GM21528 (cell line): ENCODE measurements around the gene E2F2.

ENCODE experiments used
- ATAC-seq: cut with Tn5 transposase; IDR thresholded peaks from one replicate; pipeline ENCODE4 v1.9.1; 2021; ENCODE audit warnings: mild to moderate bottlenecking, moderate library complexity; ENCODE audit not compliant: unreplicated experiment, low FRiP score

Gene E2F2

DNA sequence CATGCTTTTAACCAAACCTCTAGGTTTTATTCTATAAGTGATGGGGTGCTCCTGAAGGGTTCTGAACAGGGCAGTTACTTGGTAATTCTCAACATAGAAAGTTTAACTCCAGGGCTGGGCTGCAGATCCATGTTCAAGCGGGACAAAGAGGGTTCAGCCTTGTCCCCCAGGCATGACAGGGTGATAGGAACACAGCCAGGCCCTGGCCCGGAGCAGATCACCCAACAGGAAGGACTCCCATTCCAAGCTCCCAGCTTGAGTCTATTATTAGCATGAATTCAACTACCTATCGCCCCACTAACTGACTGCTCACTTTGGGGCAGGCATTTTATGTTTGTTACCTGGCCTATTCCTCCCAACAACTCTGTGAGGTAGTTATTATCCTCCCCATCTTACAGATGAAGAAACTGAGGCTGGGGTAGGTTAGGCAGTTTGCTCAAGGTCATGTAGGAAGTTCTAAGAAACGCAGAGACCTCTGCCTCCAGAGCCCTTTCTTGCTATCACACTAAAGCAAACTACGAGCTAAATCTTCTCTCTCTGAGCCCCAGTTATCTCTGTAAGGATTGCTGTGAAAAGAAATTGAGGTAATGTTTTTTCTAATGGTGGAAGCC is 61.6 kb downstream of the E2F2 start:
- ATAC-seq: no peak

DNA sequence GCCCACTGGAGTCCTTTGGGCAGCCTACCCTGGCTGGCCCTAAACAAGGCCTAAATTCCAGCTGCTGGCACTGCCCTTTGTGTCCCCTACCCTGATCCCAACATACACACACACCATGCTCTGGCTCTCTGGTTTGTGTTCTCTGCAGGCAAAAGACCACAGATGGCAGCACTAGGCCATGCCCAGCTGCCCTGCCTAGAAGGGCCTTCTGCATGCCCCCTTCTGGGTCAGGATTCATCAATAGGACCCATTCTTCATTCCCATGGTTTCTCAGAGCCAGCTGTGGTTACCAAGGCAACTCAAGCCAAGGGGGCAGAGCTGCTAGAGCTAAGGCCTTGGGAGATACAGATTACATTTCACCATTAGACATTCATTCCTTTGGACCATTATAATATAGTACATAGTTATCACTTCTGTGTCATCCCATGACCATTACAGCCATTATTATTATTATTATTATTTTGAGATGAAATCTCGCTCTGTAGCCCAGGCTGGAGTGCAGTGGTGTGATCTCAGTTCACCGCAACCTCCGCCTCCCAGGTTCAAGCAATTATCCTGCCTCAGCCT is 64.5 kb downstream of the E2F2 start:
- ATAC-seq: no peak

GRCh38 chr1:23463286-23463685 is 67.7 kb downstream of the E2F2 start:
- ATAC-seq: no peak

GRCh38 chr1:23462766-23463165 is 68.3 kb downstream of the E2F2 start:
- ATAC-seq: no peak

- no peak for ATAC-seq
These were observed 70.0 kb downstream of the E2F2 start for GRCh38 chr1:23461050-23461449.

DNA sequence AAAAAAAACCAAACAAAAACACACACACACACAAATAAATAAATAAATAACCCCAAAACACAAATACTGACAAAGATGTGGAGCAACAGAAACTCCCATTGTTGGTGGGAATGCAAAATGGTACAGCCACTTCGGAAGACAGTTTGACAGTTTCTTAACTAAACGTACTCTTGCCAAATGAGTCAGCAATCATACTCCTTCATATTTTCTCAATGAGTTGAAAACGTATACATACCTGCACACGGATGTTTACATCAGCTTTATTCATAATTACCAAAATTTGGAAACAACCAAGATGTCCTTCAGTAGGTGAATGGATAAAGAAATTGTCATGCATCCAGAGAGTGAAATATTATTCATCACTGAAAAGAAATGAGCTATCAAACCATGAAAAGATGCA is 70.5 kb downstream of the E2F2 start:
- ATAC-seq: no peak

- ATAC-seq: no peak
These were observed 71.7 kb downstream of the E2F2 start for GRCh38 chr1:23459338-23459757.
